KMS-11 (cell line): ENCODE measurements around the gene SEPTIN2.
"Not testable (repeated sequence)": the region's sequence is repeated elsewhere in the genome, so short reads cannot be mapped to it uniquely, and the experiment has no call there.

Source experiments
- H2AFZ ChIP-seq: fragments of 200-600 bp; sonication (generic); 2 replicates; pipeline ENCODE4 v1.6.1; 2016; ENCODE audit warnings: antibody characterized with exemption, mixed run types, low read depth
- H3K27ac ChIP-seq: fragments of 200-600 bp; sonication (generic); 2 replicates; pipeline ENCODE4 v1.6.1; 2016; ENCODE audit warnings: mild to moderate bottlenecking, mixed run types
- H3K27me3 ChIP-seq: fragments of 200-600 bp; sonication (generic); 2 replicates; pipeline ENCODE4 v1.6.1; 2017; ENCODE audit warnings: mild to moderate bottlenecking, low read depth, mixed run types, moderate library complexity; ENCODE audit not compliant: insufficient read depth
- H3K36me3 ChIP-seq: fragments of 200-600 bp; sonication (generic); 2 replicates; pipeline ENCODE4 v1.6.1; 2017; ENCODE audit warnings: mild to moderate bottlenecking, mixed run types; ENCODE audit not compliant: insufficient read depth
- H3K4me1 ChIP-seq: fragments of 200-600 bp; sonication (generic); 2 replicates; pipeline ENCODE4 v1.6.1; 2016; ENCODE audit warnings: mild to moderate bottlenecking, low read depth, mixed run types; ENCODE audit not compliant: poor library complexity, severe bottlenecking
- H3K4me2 ChIP-seq: fragments of 200-600 bp; sonication (generic); 2 replicates; pipeline ENCODE4 v1.7.0; 2016; ENCODE audit warnings: mild to moderate bottlenecking, mixed run types
- H3K4me3 ChIP-seq: fragments of 200-600 bp; sonication (generic); IDR thresholded peaks from 2 replicates; pipeline ENCODE4 v1.6.1; 2017; ENCODE audit warnings: low read depth, low read length, mixed read lengths; ENCODE audit not compliant: insufficient read depth
- H3K79me2 ChIP-seq: fragments of 200-600 bp; sonication (generic); 2 replicates; pipeline ENCODE4 v1.6.1; 2016; ENCODE audit warnings: low read depth, mixed run types; ENCODE audit not compliant: insufficient read depth
- H3K9ac ChIP-seq: fragments of 200-600 bp; sonication (generic); 2 replicates; pipeline ENCODE4 v1.6.1; 2016; ENCODE audit warnings: mild to moderate bottlenecking, mixed run types
- H4K20me1 ChIP-seq: fragments of 200-600 bp; sonication (generic); 2 replicates; pipeline ENCODE4 v1.6.1; 2016; ENCODE audit warnings: mild to moderate bottlenecking, mixed run types; ENCODE audit not compliant: insufficient read depth
- CTCF ChIP-seq: fragments of 200-600 bp; sonication (generic); conservative IDR thresholded peaks from 2 replicates; pipeline ENCODE4 v1.6.1; 2017; ENCODE audit warnings: low read depth, mild to moderate bottlenecking, antibody characterized with exemption, low read length, moderate library complexity, mixed read lengths

The SEPTIN2 gene

GRCh38 chr2:241378816-241379215 lies 63.1 kb downstream of the SEPTIN2 start:
- H4K20me1 ChIP-seq: no peaks in the 10 kb centered on the region
- no peaks in the 10 kb centered on the region for H3K27me3 ChIP-seq
- no peak overlapping the region for H2AFZ ChIP-seq
- H3K4me2 ChIP-seq: peak overlapping the region; percentile 96
- H3K4me3 ChIP-seq: no peak overlapping the region
- H3K9ac ChIP-seq: peak overlapping the region; percentile 22; the same call in 1 of the 2 replicates
- peaks cover 86% of the 10 kb centered on the region for H3K4me1 ChIP-seq
- H3K79me2 ChIP-seq: peaks cover 32% of the 10 kb centered on the region; the same call in 1 of the 2 replicates
- H3K36me3 ChIP-seq: no peaks in the 10 kb centered on the region
- TF ChIP-seq CTCF: no peak
- H3K27ac ChIP-seq: peak overlapping the region; percentile 60

- H3K36me3 ChIP-seq: no peaks in the 10 kb centered on the region
- H3K27ac ChIP-seq: peak overlapping the region; percentile 60
- no peak for TF ChIP-seq CTCF
- H3K4me2 ChIP-seq: peak overlapping the region; percentile 96
- H3K9ac ChIP-seq: peak overlapping the region; percentile 22; the same call in 1 of the 2 replicates
- peaks cover 79% of the 10 kb centered on the region for H3K4me1 ChIP-seq
- H3K79me2 ChIP-seq: peaks cover 32% of the 10 kb centered on the region; the same call in 1 of the 2 replicates
- H3K4me3 ChIP-seq: no peak overlapping the region
- no peaks in the 10 kb centered on the region for H4K20me1 ChIP-seq
- H3K27me3 ChIP-seq: no peaks in the 10 kb centered on the region
- no peak overlapping the region for H2AFZ ChIP-seq
These were observed 64.1 kb downstream of the SEPTIN2 start for GRCh38 chr2:241379481-241380480.

- H4K20me1 ChIP-seq: no peaks in the 10 kb centered on the region
- H3K9ac ChIP-seq: no peak overlapping the region
- H3K27me3 ChIP-seq: no peaks in the 10 kb centered on the region
- no peak overlapping the region for H2AFZ ChIP-seq
- no peak overlapping the region for H3K27ac ChIP-seq
- H3K4me3 ChIP-seq: no peak overlapping the region
- peaks cover 63% of the 10 kb centered on the region for H3K4me1 ChIP-seq
- H3K36me3 ChIP-seq: no peaks in the 10 kb centered on the region
- H3K4me2 ChIP-seq: no peak overlapping the region
- no peak for TF ChIP-seq CTCF
- peaks cover 28% of the 10 kb centered on the region; the same call in 1 of the 2 replicates for H3K79me2 ChIP-seq
These were observed 66.1 kb downstream of the SEPTIN2 start for GRCh38 chr2:241381872-241382271.

- H3K9ac ChIP-seq, H4K20me1 ChIP-seq, H3K4me2 ChIP-seq, H3K4me3 ChIP-seq, H2AFZ ChIP-seq, H3K27me3 ChIP-seq, H3K27ac ChIP-seq, H3K36me3 ChIP-seq: not testable (repeated sequence)
- peaks cover 15% of the 10 kb centered on the region; the same call in 1 of the 2 replicates for H3K79me2 ChIP-seq
- peaks cover 28% of the 10 kb centered on the region for H3K4me1 ChIP-seq
These were observed 69.7 kb downstream of the SEPTIN2 start for GRCh38 chr2:241385450-241385849.
